ENCODE measurements around the gene OR2F1.
"Not testable (repeated sequence)": the region's sequence is repeated elsewhere in the genome, so short reads cannot be mapped to it uniquely, and the experiment has no call there.

The OR2F1 gene

DNA sequence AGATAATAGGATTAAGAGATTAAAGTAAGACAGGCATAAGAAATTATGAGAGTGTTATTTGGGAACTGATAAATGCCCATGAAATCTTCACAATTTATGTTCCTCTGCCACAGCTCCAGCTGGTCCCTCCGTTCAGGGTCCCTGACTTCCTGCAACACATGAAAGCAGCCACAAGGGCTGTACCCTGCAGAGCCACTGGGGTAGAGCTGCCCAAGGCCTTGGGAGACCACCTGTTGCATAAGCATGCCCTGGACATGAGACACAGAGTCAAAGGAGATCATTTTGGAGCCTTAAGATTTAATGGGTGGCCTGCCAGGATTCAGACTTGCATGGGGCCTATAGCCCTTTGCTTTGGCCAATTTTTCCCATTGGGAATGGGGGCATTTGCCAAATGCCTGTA is 56.2 kb downstream of the OR2F1 start:
- DNase-seq: not testable (repeated sequence)

DNA sequence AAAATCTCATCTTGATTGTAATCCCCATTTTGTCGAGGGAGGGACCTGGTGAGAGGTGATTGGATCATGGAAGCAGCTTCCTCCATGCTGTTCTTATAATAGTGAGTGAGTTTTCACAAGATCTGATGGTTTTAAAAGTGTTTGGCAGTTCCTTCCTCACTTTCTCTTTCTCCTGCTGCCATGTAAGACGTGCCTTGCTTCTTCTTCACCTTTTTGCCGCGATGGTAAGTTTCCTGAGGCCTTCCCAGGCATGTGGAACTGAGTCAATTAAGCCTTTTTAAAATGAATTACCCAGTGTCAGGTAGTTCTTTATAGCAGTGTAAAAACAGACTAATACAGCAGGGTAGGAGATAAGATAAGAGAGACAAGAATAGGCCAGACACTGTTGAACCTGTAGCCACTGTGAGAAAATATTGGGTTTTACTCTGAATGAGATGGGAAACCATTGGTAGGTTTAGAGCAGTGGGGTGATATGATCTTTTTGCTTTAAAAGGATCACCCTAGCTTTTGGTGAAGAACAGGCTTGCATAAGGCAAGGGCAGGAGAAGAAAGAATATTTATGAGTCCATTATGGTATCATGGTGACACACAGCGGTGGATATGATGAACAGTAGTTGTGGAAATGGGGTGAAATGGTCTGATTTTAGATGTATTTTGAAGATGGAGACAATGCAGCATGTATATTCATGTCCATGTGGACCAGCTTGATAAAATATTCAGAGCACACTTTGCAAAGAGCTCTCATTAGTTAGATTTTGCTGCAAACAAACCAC is 57.0 kb downstream of the OR2F1 start:
- DNase-seq: no peak

Measured in NCI-H1105 treated with DMSO at 0.1 percent for 48 hours (cell line).